Activated CD4-positive, alpha-beta memory T cell treated with anti-CD3 and anti-CD28 coated beads for 36 hours (primary cell): ENCODE measurements around the gene SLC24A4. TPM values are rescaled to one million over a fixed set of nuclear protein-coding genes. Genes with fewer than 3 reads are reported as not detected.

ENCODE experiments used
- CTCF ChIA-PET: fragments of 350-600 bp; sonication (Branson Sonifier 250); formaldehyde crosslinking; loops from one replicate; lab custom pipeline; 2021; ENCODE audit warnings: antibody characterized with exemption, inconsistent platforms; lab: Charles Lee
- POLR2A ChIA-PET: fragments of 350-600 bp; sonication (Branson Sonifier 250); formaldehyde crosslinking; loops from one replicate; lab custom pipeline; 2021; ENCODE audit warnings: antibody characterized with exemption; lab: Charles Lee
- DNase-seq: peaks from one replicate; pipeline ENCODE4 v3.0.0-alpha.2; 2020
- H3K27ac Mint-ChIP-seq: one replicate; pipeline ENCODE4 v1.8.0; 2021; ENCODE audit warnings: mixed read lengths
- H3K27me3 Mint-ChIP-seq: one replicate; pipeline ENCODE4 v1.8.0; 2021; ENCODE audit warnings: mixed read lengths
- H3K36me3 Mint-ChIP-seq: one replicate; pipeline ENCODE4 v1.8.0; 2021; ENCODE audit warnings: mixed read lengths
- H3K4me1 Mint-ChIP-seq: one replicate; pipeline ENCODE4 v1.8.0; 2021; ENCODE audit warnings: low read depth, mixed read lengths
- H3K4me3 Mint-ChIP-seq: one replicate; pipeline ENCODE4 v1.8.0; 2021; ENCODE audit warnings: mild to moderate bottlenecking, mixed read lengths
- H3K9me3 Mint-ChIP-seq: one replicate; pipeline ENCODE4 v1.8.0; 2021; ENCODE audit warnings: mixed read lengths
- intact Hi-C: fragments of 100-400 bp; cut with micrococcal nuclease; formaldehyde crosslinking; loops from one replicate; pipeline ENCODE4 v1.15.1; 2023
- total RNA-seq, 2 experiments: library from RNA; stranded (reverse); gene quantifications; one replicate each; pipeline ENCODE4 v1.2.3, GENCODE V29; 2021

Gene SLC24A4
- total RNA-seq, 2 experiments from 2014 or later: not detected

DNA sequence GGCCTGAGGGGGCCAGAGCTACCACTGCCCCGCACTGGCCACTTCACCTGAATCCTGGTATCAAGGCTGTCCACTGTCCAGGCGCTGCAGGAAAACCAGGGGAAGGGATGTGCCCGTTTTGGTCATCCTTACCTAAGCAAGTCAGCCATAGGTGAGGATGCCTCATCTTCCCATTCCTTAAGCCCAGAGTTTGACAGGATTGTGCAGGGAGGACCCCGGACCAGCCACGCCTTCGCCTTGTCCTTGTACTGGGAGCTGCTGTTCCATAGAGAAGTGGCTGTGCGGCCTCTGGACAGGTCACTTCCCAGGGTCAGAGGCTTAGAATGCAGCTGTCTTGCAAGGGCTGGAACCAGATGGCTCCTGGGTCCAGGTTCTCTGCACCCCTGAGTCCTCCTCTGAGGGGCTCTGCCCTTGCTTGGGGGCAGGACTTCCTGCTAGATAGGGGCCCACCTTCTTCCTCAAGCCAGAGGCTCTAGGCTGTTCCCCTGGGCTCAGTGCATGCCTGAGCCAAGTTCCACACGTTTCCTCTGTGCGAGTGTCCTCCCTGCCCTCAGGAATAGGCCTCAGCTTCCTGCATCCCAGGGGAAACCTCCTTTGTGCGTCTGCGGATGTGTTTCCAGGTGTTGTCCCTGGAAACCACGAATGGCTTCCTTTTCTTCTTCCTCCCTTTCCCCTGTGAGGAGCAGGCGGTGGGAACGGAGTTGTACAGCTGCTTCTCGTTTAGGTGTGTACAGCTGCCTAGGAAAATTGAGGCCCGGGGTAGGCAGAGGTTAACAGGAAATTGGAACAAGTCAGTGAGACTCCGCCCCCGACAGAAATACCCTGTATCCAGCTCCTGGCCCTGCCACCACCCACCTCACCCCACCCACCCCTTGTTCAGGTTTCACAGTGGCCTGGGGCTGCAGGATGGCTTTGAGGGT is 136.3 kb downstream of the SLC24A4 start:
- Mint-ChIP-seq H3K27ac (no peak overlapping the region), H3K27me3 (no peaks in the 10 kb centered on the region), H3K36me3 (no peaks in the 10 kb centered on the region), H3K4me1 (peaks cover 9% of the 10 kb centered on the region), H3K4me3 (no peak overlapping the region), H3K9me3 (no peaks in the 10 kb centered on the region)
- DNase-seq: no peak
- intact Hi-C loops: no loop called here
- CTCF ChIA-PET: no interaction called here
- POLR2A ChIA-PET: interaction anchor here (0.5 kb wide), 1 partner anchor 292 kb away, joined by 5 read pairs; no protein-coding TSS in a partner anchor

DNA sequence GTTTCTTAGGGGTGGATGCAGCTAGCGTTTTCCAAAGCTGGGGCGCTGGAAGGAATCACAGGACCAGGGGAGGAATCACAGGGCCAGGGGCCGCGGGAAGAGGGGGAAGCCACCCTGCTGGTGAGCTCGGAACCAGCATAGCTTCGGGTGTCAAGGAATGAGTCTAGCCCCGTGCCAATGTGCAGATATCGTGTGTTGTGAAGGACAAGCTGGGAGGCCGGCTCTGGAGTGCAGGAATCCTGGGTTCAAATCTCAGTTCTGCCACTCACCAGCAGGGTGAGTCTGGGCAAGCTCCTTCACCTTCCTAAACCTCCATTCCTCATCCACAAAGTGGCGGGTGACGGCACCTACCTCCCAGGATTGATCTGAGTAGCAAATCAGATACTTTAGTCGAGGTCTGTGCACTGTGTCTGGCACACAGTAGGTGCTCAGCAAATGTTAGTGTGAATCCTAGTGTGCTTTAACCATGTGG is 137.0 kb downstream of the SLC24A4 start:
- Mint-ChIP-seq H3K4me1 (peaks cover 9% of the 10 kb centered on the region), H3K27ac (no peak overlapping the region), H3K36me3 (no peaks in the 10 kb centered on the region), H3K4me3 (no peak overlapping the region), H3K27me3 (no peaks in the 10 kb centered on the region), H3K9me3 (no peaks in the 10 kb centered on the region)
- no peak for DNase-seq
- intact Hi-C loops: no loop called here
- ChIA-PET CTCF (no interaction called here), POLR2A (no interaction called here)

DNA sequence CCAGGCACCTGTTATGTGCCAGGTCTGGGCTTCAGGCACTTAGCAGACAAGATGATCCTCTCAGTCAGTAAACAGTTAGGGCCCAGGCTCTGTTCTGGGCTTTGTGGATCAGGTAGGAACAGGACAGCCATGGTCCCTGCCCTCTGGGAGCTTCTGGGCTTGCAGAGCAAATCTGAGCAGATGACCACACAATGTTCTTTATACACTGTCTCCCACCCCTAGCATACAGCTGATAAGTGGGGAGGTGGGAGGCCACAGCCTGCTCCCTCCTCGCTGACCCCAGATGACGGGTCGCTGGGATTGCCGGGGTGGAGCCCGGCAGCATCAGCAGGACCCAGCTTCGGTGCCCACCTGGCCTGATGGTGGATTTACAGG is 137.6 kb downstream of the SLC24A4 start:
- H3K27me3 Mint-ChIP-seq: no peaks in the 10 kb centered on the region
- DNase-seq: no peak
- H3K4me3 Mint-ChIP-seq: no peak overlapping the region

DNA sequence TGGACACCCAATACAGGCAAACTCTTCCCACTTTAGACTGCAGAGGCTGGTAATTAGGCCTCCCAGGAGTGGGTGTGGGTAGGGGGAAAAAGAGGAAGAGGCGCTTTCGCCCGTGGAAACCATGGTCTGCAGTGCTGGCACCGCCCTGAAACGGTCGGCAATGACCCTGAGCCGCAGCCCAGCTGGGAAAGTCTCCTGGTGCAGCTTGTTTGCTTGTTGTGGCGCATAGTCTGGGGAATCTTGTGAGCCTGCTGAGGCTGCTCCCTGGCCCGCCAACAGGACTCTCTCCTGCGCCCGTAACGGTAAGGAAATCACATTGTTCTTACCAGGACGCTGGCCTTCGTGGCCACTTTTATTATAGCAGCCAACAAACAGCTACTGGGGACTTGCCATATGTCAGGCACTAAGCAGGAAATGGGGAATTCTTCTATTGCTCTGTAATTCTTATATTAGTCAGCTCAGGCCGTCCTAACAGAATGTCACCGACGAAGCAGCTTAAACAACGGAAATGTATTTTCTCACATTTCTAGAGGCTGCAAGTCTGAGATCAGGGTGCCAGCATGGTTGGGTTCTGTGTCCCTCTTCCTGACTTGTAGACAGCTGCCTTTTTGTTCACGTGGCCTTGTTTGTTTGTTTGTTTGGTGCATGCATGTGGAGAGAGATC is 138.1 kb downstream of the SLC24A4 start:
- Mint-ChIP-seq H3K4me3 (no peak overlapping the region), H3K4me1 (peaks cover 9% of the 10 kb centered on the region), H3K9me3 (no peaks in the 10 kb centered on the region), H3K36me3 (no peaks in the 10 kb centered on the region), H3K27me3 (no peaks in the 10 kb centered on the region), H3K27ac (no peak overlapping the region)
- ChIA-PET POLR2A (no interaction called here), CTCF (interaction anchor here (0.6 kb wide), 1 partner anchor 21 kb away, joined by 3 read pairs; no protein-coding TSS in a partner anchor)
- intact Hi-C loops: no loop called here
- peak; percentile 13 for DNase-seq

More for the DNA sequence above, 137.6 kb downstream of the SLC24A4 start:
- ChIA-PET CTCF (interaction anchor here (0.6 kb wide), 1 partner anchor 21 kb away, joined by 3 read pairs; no protein-coding TSS in a partner anchor), POLR2A (no interaction called here)
- Mint-ChIP-seq H3K27ac (no peak overlapping the region), H3K36me3 (no peaks in the 10 kb centered on the region), H3K4me1 (peaks cover 9% of the 10 kb centered on the region), H3K9me3 (no peaks in the 10 kb centered on the region)
- intact Hi-C loops: no loop called here

DNA sequence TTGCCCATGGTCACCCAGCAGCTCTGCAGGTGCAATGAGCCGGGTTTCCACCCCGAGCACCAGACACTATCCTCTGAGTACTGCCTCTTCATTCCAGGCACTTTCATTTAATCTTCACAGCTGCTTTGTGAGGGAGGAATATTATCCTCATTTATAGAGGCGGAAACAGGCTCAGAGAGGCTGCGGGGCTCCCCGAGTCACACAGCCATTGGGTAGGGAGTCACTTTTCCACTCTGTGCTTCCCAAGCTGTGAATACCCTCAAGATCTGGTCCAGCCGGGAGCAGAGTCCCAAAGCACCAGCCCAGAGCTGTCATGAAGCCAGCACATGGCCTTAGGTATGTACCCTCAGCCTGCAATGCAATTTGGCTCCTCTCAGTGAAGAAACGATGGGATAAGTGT is 138.9 kb downstream of the SLC24A4 start:
- ChIA-PET POLR2A (no interaction called here), CTCF (no interaction called here)
- Mint-ChIP-seq H3K36me3 (no peaks in the 10 kb centered on the region), H3K9me3 (peaks cover 4% of the 10 kb centered on the region), H3K27ac (no peak overlapping the region), H3K4me1 (peaks cover 9% of the 10 kb centered on the region), H3K27me3 (no peaks in the 10 kb centered on the region), H3K4me3 (no peak overlapping the region)
- no peak for DNase-seq
- intact Hi-C loops: no loop called here

DNA sequence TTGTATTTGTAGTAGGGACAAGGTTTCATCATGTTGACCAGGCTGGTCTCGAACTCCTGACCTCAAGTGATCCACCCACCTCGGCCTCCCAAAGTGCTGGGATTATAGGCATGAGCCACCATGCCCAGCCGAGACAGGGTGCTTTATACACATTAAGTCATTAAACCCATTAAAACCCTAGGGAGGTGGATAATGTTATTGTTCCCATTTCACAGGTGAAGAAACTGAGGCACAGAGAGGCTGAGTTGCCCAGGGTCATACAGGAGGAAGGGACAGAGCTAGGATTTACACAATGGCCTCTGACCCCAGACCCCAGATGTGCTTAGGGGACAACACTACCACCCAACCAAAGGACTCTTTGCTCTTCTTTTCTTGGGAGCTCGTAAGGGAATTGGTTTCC is 139.6 kb downstream of the SLC24A4 start:
- no peak for DNase-seq
- Mint-ChIP-seq H3K4me1 (peaks cover 9% of the 10 kb centered on the region), H3K27me3 (no peaks in the 10 kb centered on the region), H3K4me3 (no peak overlapping the region), H3K36me3 (peaks cover 2% of the 10 kb centered on the region), H3K9me3 (peaks cover 11% of the 10 kb centered on the region), H3K27ac (no peak overlapping the region)
- intact Hi-C loops: no loop called here
- POLR2A ChIA-PET: no interaction called here
- CTCF ChIA-PET: no interaction called here

DNA sequence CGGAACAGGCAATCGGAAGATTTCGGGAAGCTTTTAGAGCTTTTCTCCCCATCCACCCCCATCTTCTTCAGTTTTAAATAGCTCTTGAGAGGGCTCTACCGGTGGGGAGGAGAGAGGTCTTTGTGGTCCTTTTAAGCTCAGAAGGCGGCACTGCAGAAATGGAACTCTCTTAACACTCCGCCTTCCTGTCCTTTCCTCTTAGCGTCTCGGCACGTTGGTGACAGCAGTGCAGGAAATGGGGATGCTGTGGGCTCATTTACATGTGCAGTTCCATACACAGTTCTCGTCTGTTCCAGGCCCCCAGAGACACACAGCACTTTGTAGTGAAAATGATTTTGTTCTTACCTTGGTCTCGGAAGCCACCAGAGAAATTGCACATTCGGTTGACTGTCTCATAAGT is 140.2 kb downstream of the SLC24A4 start:
- H3K4me1 Mint-ChIP-seq: peaks cover 9% of the 10 kb centered on the region
- intact Hi-C loops: no loop called here
- no peak overlapping the region for H3K27ac Mint-ChIP-seq
- H3K27me3 Mint-ChIP-seq: no peaks in the 10 kb centered on the region
- no peak for DNase-seq
- peaks cover 13% of the 10 kb centered on the region for H3K9me3 Mint-ChIP-seq
- no peak overlapping the region for H3K4me3 Mint-ChIP-seq
- peaks cover 2% of the 10 kb centered on the region for H3K36me3 Mint-ChIP-seq
- ChIA-PET CTCF (interaction anchor here (0.6 kb wide), 1 partner anchor 337 kb away, joined by 3 read pairs; no protein-coding TSS in a partner anchor), POLR2A (no interaction called here)

DNA sequence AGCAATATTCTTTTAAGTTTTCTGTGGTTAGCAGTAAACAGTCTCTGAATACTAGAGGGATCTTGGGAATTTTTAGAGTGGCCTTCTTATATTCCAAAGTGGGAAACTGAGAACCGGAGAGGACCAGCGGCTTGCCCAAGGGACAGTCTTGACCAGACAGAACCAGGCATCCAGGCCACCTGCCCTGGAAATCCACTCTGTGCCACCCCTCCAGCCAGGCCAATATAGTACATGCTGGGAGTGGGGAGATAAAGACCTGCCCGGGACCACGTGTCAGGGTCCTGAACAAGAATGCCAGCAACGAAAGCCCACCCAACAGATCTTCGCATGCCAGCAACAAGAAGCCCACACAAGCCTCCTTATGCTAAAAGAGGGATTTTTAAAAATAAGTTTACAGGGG is 141.2 kb downstream of the SLC24A4 start:
- Mint-ChIP-seq H3K4me1 (peaks cover 9% of the 10 kb centered on the region), H3K27me3 (no peaks in the 10 kb centered on the region), H3K36me3 (peaks cover 2% of the 10 kb centered on the region), H3K9me3 (peaks cover 13% of the 10 kb centered on the region), H3K4me3 (no peak overlapping the region), H3K27ac (no peak overlapping the region)
- ChIA-PET POLR2A (no interaction called here), CTCF (no interaction called here)
- no peak for DNase-seq
- intact Hi-C loops: no loop called here

DNA sequence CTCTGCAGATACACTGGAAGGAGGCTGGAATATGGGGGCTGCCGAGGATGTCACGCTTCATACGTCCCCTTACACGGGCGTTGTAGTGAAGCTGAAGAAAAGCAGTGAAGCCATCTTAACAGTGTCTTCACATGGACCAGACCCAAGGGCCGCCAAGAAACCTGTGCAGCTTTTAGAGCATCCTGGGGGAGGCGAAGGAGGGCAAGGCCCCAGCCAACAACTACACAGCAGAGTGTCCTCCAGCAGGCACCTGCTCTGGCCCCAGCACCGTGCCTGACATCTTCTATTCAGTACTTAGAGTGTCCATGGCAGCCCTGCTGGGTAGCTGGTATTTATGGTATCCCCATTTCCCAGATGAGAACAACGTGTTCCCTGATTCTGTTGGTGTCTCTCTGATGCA is 141.8 kb downstream of the SLC24A4 start:
- peaks cover 15% of the 10 kb centered on the region for H3K9me3 Mint-ChIP-seq
- no peak overlapping the region for H3K27ac Mint-ChIP-seq
- ChIA-PET POLR2A (no interaction called here), CTCF (no interaction called here)
- H3K4me3 Mint-ChIP-seq: no peak overlapping the region
- peaks cover 1% of the 10 kb centered on the region for H3K27me3 Mint-ChIP-seq
- H3K36me3 Mint-ChIP-seq: peaks cover 2% of the 10 kb centered on the region
- H3K4me1 Mint-ChIP-seq: peaks cover 9% of the 10 kb centered on the region
- DNase-seq: no peak
- intact Hi-C loops: no loop called here

DNA sequence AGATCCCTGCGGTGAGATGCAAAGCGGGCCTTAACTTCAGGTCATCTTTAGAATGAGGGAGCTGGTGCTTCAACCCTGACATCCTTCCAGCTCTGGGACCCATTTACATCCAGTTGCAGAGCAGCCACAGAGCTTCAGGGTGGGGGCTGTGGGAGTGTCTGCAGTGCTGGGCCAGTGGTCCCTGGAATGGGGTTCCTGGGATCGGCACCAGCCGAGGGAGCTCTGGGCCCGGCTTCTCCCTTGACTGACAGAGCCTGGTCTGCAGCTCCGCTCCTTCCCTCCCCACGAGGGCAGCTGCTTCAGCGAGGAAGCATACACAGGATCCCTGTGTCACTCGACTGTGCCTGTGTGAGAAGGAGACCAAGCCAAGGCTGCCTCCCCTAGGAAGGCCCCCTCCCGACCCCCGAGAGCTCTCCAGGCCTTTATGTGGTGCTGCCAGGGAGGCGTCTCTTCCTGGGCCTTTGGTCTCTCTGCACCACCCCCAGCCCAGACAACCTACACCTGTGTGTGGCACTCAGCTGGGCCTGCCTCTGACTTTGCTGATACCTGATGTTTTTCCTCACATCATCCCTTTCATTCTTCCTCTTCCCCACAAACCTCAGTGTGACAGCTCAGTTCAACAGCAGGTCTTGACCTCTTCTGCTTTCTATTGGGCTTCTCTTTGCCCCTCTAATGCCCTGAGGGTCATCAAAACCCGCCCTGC is 142.5 kb downstream of the SLC24A4 start:
- Mint-ChIP-seq H3K27ac (no peak overlapping the region), H3K27me3 (peaks cover 4% of the 10 kb centered on the region), H3K4me3 (no peak overlapping the region), H3K4me1 (peaks cover 9% of the 10 kb centered on the region), H3K36me3 (peaks cover 2% of the 10 kb centered on the region), H3K9me3 (peaks cover 18% of the 10 kb centered on the region)
- intact Hi-C loops: no loop called here
- no peak for DNase-seq
- POLR2A ChIA-PET: no interaction called here
- CTCF ChIA-PET: no interaction called here

DNA sequence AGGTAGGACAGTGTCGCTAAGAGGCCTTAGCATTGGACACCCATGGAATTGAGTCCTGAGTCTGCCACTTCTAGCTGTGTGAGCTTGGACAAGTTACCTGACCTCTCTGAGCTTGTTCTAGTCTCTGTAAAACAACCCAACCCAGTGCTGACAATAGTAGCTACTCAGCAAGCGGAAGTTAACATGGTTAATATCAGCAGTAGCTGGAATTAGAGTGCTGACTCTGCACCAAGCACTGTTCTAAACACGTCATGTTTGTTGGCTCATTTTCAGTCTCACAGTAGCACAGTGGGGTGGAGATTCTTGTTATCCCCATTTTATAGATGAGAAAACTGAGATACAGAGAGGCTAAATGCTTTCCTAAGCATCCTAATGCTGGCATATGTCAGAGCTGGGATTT is 143.1 kb downstream of the SLC24A4 start:
- no peak for DNase-seq
- intact Hi-C loops: no loop called here
- H3K4me3 Mint-ChIP-seq: no peak overlapping the region
- peaks cover 18% of the 10 kb centered on the region for H3K9me3 Mint-ChIP-seq
- H3K36me3 Mint-ChIP-seq: peaks cover 2% of the 10 kb centered on the region
- H3K27ac Mint-ChIP-seq: no peak overlapping the region
- peaks cover 4% of the 10 kb centered on the region for H3K27me3 Mint-ChIP-seq
- H3K4me1 Mint-ChIP-seq: peaks cover 5% of the 10 kb centered on the region
- ChIA-PET POLR2A (no interaction called here), CTCF (no interaction called here)

DNA sequence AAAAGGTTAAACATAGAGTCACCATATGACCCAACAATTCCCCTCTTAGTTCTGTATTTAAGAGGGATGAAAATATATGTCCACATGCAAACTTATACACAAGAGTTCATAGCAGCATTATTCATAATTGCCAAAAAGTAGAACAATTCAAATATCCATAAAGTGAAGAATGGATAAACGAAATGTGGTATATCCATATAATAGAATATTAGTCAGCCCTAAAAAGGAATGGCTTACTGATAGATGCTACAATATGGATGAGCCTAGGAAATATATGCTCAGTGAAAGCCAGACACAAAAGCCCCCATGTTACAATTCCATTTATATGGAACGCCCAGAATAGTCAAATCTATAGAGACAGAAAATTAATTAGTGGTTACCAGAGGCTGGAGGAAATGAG is 146.6 kb downstream of the SLC24A4 start:
- peaks cover 4% of the 10 kb centered on the region for H3K27me3 Mint-ChIP-seq
- H3K4me1 Mint-ChIP-seq: peaks cover 5% of the 10 kb centered on the region
- CTCF ChIA-PET: no interaction called here
- H3K27ac Mint-ChIP-seq: no peak overlapping the region
- H3K9me3 Mint-ChIP-seq: peaks cover 18% of the 10 kb centered on the region
- DNase-seq: no peak
- H3K36me3 Mint-ChIP-seq: peaks cover 2% of the 10 kb centered on the region
- intact Hi-C loops: no loop called here
- H3K4me3 Mint-ChIP-seq: no peak overlapping the region
- POLR2A ChIA-PET: no interaction called here
